ENCODE results near the gene VENTX.

Gene VENTX

DNA sequence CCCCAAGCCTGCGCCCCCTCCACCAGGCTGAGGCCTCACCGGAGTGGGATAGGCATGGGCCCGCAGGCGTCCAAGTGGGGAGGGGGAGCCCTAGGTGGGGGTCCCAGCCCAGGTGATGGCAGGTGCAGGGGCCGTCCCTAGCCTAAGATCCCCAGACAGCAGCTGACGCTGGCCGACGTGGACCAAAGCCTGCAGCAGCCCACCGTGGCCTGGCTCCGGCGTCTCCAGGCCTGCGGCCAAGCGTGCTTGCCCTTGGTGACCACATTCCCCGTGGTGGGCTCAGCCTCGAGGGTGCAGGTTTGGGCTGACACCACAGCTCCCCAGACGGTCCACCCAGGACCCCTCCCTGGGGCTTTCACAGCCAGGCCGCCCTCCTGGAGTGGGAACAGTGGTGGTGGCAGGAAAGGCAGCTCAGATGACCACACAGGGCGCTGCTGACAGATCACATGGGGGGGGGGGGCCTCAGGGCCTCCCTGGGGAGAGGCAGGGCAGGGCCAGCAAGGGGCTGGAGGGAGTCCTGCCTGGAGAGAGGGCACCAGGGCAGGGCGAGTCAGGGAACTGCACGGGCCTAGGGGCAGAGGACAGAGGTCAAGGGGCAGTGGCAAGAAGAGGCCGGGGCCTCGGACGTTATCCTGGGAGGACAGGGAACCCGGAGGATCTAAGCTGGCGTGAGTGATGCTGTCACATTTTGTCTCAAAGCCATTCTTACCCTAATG, 39.8 kb downstream of the VENTX start:
- no peak for TF ChIP-seq NFIC (IDR thresholded peaks at IDR 0.05)

DNA sequence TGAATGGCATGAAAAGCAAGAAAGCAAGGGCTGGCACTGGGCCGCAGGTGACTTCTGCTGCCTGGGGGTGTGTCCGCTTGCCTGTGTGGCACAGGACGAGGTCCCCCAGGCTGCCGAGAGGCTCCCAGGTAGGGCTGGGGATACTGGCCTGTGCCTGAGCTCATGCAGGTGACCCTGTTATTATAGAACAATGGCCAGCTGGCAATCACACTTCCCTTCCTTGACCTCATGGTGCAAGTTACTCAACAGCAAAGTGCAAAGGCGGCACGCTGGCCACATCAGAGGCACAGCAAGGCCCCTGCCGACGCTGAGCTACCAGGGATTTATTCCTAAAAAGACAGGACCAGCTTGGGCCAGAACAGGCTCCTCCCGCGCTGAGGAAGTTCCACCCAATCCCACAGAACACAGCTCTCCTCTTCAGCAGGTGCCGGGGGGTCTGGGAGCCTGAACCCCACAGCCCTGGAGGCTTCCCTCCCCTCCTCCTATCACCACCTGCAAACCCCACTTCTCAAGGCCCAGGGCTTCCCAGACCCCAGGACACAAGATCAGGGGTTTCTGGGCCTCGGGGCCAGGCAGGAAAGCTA, 40.4 kb downstream of the VENTX start:
- TF ChIP-seq CEBPB (IDR thresholded peaks at IDR 0.05) (no peak), TEAD4 (IDR thresholded peaks at IDR 0.05) (no peak), EP300 (IDR thresholded peaks at IDR 0.05; ENCODE audit: borderline replicate concordance) (no peak), FOXM1 (IDR thresholded peaks at IDR 0.05; ENCODE audit: borderline replicate concordance, low read depth) (no peak), RAD21 (IDR thresholded peaks at IDR 0.05; ENCODE audit: low read depth) (no peak), NFIC (IDR thresholded peaks at IDR 0.05) (no peak), EGR1 (IDR thresholded peaks at IDR 0.05) (no peak), TCF12 (IDR thresholded peaks at IDR 0.05; ENCODE audit: low read depth) (no peak), TAF1 (IDR thresholded peaks at IDR 0.05; ENCODE audit: low read depth) (no peak), YY1 (IDR thresholded peaks at IDR 0.05; ENCODE audit: low read depth) (no peak), ZBTB7A (IDR thresholded peaks at IDR 0.05; ENCODE audit: low read depth) (no peak), CREB1 (IDR thresholded peaks at IDR 0.05; ENCODE audit: low read depth) (no peak)
- TF ChIP-seq, protein P1, sequence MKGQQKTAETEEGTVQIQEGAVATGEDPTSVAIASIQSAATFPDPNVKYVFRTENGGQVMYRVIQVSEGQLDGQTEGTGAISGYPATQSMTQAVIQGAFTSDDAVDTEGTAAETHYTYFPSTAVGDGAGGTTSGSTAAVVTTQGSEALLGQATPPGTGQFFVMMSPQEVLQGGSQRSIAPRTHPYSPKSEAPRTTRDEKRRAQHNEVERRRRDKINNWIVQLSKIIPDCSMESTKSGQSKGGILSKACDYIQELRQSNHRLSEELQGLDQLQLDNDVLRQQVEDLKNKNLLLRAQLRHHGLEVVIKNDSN (IDR thresholded peaks at IDR 0.05), result no peak
- TF ChIP-seq, protein P2, sequence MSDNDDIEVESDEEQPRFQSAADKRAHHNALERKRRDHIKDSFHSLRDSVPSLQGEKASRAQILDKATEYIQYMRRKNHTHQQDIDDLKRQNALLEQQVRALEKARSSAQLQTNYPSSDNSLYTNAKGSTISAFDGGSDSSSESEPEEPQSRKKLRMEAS (IDR thresholded peaks at IDR 0.05), result no peak
- TF ChIP-seq, protein P3, sequence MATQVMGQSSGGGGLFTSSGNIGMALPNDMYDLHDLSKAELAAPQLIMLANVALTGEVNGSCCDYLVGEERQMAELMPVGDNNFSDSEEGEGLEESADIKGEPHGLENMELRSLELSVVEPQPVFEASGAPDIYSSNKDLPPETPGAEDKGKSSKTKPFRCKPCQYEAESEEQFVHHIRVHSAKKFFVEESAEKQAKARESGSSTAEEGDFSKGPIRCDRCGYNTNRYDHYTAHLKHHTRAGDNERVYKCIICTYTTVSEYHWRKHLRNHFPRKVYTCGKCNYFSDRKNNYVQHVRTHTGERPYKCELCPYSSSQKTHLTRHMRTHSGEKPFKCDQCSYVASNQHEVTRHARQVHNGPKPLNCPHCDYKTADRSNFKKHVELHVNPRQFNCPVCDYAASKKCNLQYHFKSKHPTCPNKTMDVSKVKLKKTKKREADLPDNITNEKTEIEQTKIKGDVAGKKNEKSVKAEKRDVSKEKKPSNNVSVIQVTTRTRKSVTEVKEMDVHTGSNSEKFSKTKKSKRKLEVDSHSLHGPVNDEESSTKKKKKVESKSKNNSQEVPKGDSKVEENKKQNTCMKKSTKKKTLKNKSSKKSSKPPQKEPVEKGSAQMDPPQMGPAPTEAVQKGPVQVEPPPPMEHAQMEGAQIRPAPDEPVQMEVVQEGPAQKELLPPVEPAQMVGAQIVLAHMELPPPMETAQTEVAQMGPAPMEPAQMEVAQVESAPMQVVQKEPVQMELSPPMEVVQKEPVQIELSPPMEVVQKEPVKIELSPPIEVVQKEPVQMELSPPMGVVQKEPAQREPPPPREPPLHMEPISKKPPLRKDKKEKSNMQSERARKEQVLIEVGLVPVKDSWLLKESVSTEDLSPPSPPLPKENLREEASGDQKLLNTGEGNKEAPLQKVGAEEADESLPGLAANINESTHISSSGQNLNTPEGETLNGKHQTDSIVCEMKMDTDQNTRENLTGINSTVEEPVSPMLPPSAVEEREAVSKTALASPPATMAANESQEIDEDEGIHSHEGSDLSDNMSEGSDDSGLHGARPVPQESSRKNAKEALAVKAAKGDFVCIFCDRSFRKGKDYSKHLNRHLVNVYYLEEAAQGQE (IDR thresholded peaks at IDR 0.05; ENCODE audit: low read depth), result no peak

DNA sequence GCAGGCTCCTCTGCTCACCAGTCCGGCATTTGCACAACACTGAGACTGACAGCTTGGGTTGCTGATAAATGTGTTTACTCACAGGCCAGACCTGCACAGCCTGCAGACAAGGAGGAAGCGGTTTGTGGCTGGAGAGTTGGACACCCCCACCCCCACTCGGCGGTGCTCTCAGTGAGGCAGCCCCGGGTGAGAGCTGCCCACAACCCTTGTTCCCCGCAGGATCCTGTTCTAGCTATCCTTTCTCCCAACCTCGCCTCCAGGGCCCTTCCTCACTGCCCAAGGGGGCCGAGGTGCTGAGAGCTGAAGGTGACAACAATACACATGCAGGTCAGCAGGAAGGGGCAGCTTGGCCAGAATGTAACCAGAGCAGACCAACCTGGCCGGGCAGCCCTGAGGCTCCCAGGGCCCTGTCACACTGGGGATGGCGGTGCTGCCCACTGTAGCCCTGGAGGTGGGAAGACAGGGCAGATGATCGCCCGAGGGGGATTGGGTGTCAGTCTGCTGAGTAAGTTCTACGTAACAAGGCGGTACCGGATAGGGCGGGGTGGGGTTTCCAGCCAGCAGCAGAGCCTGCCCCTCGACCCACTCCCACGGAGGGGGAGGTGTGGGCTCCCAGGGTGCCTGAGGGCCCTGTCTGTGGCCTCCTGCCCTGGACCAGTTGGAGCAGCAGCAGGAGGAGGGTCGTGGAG, 41.1 kb downstream of the VENTX start:
- TF ChIP-seq NFIC (IDR thresholded peaks at IDR 0.05), result no peak
- no peak for TF ChIP-seq ZBTB7A (IDR thresholded peaks at IDR 0.05; ENCODE audit: low read depth)

DNA sequence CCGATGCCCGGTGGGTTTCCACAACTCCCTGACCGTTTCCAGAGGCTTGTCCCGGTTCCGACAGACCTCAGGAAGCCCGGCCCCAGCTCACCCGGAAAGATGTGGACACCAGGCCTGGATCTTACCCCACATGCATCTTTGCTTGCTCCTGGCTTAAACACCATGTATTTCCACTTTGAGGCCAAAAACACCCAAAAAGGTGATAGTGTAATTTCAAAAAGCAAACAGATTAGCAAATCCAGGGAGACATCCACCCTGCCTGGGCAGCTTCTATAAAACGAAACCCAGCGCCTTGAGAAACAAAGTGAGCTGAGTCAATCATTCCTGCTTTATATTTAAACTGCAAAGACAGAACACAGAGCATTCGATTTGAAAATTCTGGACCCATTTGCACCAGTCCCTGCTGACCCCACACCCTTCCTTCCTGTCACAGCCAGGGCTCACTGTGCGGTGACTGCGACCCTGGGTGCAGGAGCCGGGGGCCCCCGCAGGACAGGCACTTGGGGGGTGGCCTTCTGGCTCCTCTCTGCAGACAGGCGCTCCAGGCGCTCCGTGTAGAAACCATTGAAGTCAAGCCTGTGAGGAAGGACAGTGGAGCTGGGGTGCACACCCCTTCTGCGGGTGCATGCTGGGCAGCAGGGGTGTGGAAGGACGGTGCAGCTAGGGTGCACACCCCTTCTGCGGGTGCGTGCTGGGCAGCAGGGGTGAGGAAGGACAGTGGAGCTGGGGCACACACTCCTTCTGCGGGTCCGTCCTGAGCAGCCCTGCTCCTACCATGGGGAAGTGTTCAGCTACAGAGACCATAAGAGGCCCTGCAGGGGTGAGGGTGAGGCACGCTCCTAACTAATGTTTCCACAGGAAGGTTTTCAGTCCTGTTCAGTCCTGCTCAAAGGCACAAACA, 41.9 kb downstream of the VENTX start:
- no peak for TF ChIP-seq FOXM1 (IDR thresholded peaks at IDR 0.05; ENCODE audit: borderline replicate concordance, low read depth)
- TF ChIP-seq TCF12 (IDR thresholded peaks at IDR 0.05; ENCODE audit: low read depth), result no peak
- TF ChIP-seq ZBTB7A (IDR thresholded peaks at IDR 0.05; ENCODE audit: low read depth), result no peak
- TF ChIP-seq CREB1 (IDR thresholded peaks at IDR 0.05; ENCODE audit: low read depth), result no peak
- TF ChIP-seq, protein P3 (IDR thresholded peaks at IDR 0.05; ENCODE audit: low read depth), result no peak

DNA sequence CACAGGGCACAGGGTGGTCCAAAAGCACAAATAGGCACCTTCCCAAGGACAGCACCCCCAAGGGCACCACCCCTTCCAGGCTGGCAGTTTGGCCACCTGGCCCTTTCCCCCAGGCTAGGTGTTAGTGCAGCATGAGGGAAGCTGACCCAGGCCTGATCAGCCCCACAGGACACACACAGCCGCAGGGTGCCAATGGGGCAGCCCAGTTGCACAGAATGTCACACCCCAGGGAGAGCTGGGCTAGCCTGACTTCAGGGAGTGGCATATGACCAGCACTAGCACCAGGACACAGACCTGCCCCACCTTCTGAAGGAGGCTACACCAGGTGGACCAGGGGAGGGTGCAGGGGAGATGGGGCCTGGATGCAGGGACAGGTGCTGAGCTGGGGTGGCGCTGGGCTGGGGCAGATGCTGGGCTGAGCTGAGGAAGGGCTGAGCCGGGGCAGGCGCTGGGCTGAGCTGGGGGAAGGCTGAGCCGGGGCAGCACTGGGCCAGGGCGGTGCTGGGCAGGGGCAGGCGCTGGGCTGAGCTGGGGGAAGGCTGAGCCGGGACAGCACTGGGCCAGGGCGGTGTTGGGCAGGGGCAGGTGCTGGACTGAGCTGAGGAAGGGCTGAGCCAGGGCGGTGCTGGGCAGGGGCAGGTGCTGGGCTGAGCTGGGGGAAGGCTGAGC, 42.9 kb downstream of the VENTX start:
- no peak for TF ChIP-seq EGR1 (IDR thresholded peaks at IDR 0.05)
- no peak for TF ChIP-seq TAF1 (IDR thresholded peaks at IDR 0.05; ENCODE audit: low read depth)
- no peak for TF ChIP-seq CEBPB (IDR thresholded peaks at IDR 0.05)

DNA sequence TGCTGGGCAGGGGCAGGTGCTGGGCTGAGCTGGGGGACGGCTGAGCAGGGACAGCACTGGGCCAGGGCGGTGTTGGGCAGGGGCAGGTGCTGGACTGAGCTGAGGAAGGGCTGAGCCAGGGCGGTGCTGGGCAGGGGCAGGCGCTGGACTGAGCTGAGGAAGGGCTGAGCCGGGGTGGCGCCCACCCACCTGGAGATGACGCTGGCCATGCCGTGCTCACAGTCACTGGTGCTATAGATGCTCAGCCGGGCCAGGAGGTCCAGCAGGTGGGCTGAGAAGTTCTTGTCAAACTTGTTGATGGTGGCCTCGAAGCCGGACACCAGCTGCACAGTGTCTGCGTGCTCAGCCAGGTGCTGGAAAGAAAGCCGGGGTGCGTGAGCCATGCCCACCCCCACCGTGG, 43.4 kb downstream of the VENTX start:
- TF ChIP-seq CREB1 (IDR thresholded peaks at IDR 0.05; ENCODE audit: low read depth), result no peak
- no peak for TF ChIP-seq FOXM1 (IDR thresholded peaks at IDR 0.05; ENCODE audit: borderline replicate concordance, low read depth)
- TF ChIP-seq RAD21 (IDR thresholded peaks at IDR 0.05; ENCODE audit: low read depth), result no peak
- TF ChIP-seq, protein P1 (IDR thresholded peaks at IDR 0.05), result no peak
- TF ChIP-seq ZBTB7A (IDR thresholded peaks at IDR 0.05; ENCODE audit: low read depth), result no peak
- TF ChIP-seq TEAD4 (IDR thresholded peaks at IDR 0.05), result no peak
- no peak for TF ChIP-seq NFIC (IDR thresholded peaks at IDR 0.05)
- TF ChIP-seq, protein P2 (IDR thresholded peaks at IDR 0.05), result no peak
- no peak for TF ChIP-seq EP300 (IDR thresholded peaks at IDR 0.05; ENCODE audit: borderline replicate concordance)

Data from Ishikawa (cell line).